Neural progenitor cell (in vitro differentiated cells): ENCODE data around the gene GNAI3.

ENCODE experiments used
- CTCF ChIP-seq: fragments of 200-600 bp; sonication (generic); IDR thresholded peaks from 2 replicates; pipeline ENCODE4 v1.5.1; 2017; ENCODE audit warnings: antibody characterized with exemption, mild to moderate bottlenecking
- EZH2 ChIP-seq: fragments of 200-600 bp; sonication (generic); IDR thresholded peaks from 2 replicates; pipeline ENCODE4 v1.6.1; 2017; ENCODE audit warnings: antibody characterized with exemption, mild to moderate bottlenecking, moderate library complexity
- EZH2phosphoT487 ChIP-seq: fragments of 200-600 bp; sonication (generic); IDR thresholded peaks from 2 replicates; pipeline ENCODE4 v1.6.1; 2017; ENCODE audit warnings: antibody characterized with exemption

- TF ChIP-seq CTCF (no peak), EZH2phosphoT487 (no peak), EZH2 (no peak)
Measured at GRCh38 chr1:109642626-109643025, 94.2 kb downstream of the GNAI3 start.
